ENCODE results near the gene IL1RAPL2. TPM values are rescaled to one million over a fixed set of nuclear protein-coding genes. Genes with fewer than 3 reads are reported as not detected.

IL1RAPL2 gene
- total and polyA plus RNA-seq, 2 donors (not counting 3 experiments of a cell fraction or from before 2014, with no cell fraction given): not detected

GRCh38 chrX:105723966-105724735 lies 1158.2 kb downstream of the IL1RAPL2 start:
- dilution Hi-C loops (cut with MboI; ENCODE audit: extremely low pct_ligation_motif_present, low sequenced_read_pairs): no loop called here
- intact Hi-C loops (cut with micrococcal nuclease): no loop called here
- H3K36me3 ChIP-seq (ENCODE audit: control insufficient read depth in 2 of 2, extremely low read depth in 1 of 2, insufficient read depth in 2 of 2, low read length in 2 of 2): no peaks in the 10 kb centered on the region
- DNase-seq (ENCODE audit: low read depth, low spot score) (no peak), FAIRE-seq (no peak)
- no peak overlapping the region for H3K4me2 ChIP-seq (ENCODE audit: insufficient read depth, low read length)
- no peak overlapping the region for H3K9ac ChIP-seq (replicated peaks; ENCODE audit: extremely low read depth, insufficient read depth, low read length)
- TF ChIP-seq POLR2A (IDR thresholded peaks at IDR 0.05; ENCODE audit: low read depth, low read length): no peak
- no peak for TF ChIP-seq EZH2 (IDR thresholded peaks at IDR 0.05; ENCODE audit: borderline replicate concordance, low read depth, low read length, severe bottlenecking)
- TF ChIP-seq CTCF (IDR thresholded peaks at IDR 0.05; ENCODE audit: extremely low read depth in 1 of 2, insufficient read depth in 1 of 2, low read depth in 1 of 2, low read length in 2 of 2): no peak
- no peak for TF ChIP-seq JUN (IDR thresholded peaks at IDR 0.05; ENCODE audit: borderline replicate concordance, insufficient read depth, insufficient read length, low read depth)
- no peak for TF ChIP-seq MAX (IDR thresholded peaks at IDR 0.05; ENCODE audit: insufficient read depth, insufficient read length)
- no peak for TF ChIP-seq MYC (IDR thresholded peaks at IDR 0.05; ENCODE audit: low read depth, low read length)
- TF ChIP-seq FOS (IDR thresholded peaks at IDR 0.05; ENCODE audit: borderline replicate concordance, insufficient read depth, low read length): no peak
- no peak for TF ChIP-seq GATA2 (IDR thresholded peaks at IDR 0.05; ENCODE audit: insufficient read depth, insufficient read length, low read depth, low read length)
- TF ChIP-seq POLR2AphosphoS5 (IDR thresholded peaks at IDR 0.05; ENCODE audit: insufficient read depth, low read depth, low read length): no peak
- no peaks in the 10 kb centered on the region for H3K79me2 ChIP-seq (ENCODE audit: control insufficient read depth, insufficient read depth, low read length)
- no peak overlapping the region for H3K4me3 ChIP-seq (replicated peaks in 1 of 3; ENCODE audit: insufficient read depth in 1 of 3, low read depth in 1 of 3, low read length in 3 of 3)
- POLR2A ChIA-PET: no interaction called here
- H4K20me1 ChIP-seq (replicated peaks; ENCODE audit: control insufficient read depth, extremely low read depth, insufficient read depth, low read length): no peaks in the 10 kb centered on the region
- H2AFZ ChIP-seq (ENCODE audit: low read depth, low read length): no peak overlapping the region
- BruUV-seq (replicated peaks): no TSS peak
- no peak overlapping the region for H3K27ac ChIP-seq (ENCODE audit: insufficient read depth, low read depth, low read length)
- H3K9me1 ChIP-seq (replicated peaks; ENCODE audit: control insufficient read depth, extremely low read depth, insufficient read depth, low read length): no peaks in the 10 kb centered on the region
- no peaks in the 10 kb centered on the region for H3K9me3 ChIP-seq (replicated peaks; ENCODE audit: control insufficient read depth, insufficient read depth, low read length)
- H3K4me1 ChIP-seq (ENCODE audit: control insufficient read depth, extremely low read depth, insufficient read depth, low read length): no peaks in the 10 kb centered on the region
- H3K27me3 ChIP-seq (ENCODE audit: control insufficient read depth in 2 of 2, insufficient read depth in 2 of 2, low read length in 2 of 2): no peaks in the 10 kb centered on the region
- CTCF ChIA-PET: no interaction called here
